ENCODE data around the gene ETV6.

ETV6 gene

GRCh38 chr12:11754256-11754655 lies 104.8 kb downstream of the ETV6 start:
- Histone ChIP-seq H3K36me3 (peaks cover 47% of the 10 kb centered on the region), H3K9me3 (no peaks in the 10 kb centered on the region), H3K27me3 (no peaks in the 10 kb centered on the region), H3K4me1 (ENCODE audit: control insufficient read depth in 1 of 2, insufficient read depth in 1 of 2, low read depth in 1 of 2, low read length in 1 of 2) (peaks cover 26 to 28% of the 10 kb centered on the region in 2 experiments), H3K27ac (no peak overlapping the region), H3K4me3 (ENCODE audit: low read depth in 1 of 2, low read length in 1 of 2) (no peak overlapping the region)
- no peak for TF ChIP-seq CTCF (IDR thresholded peaks at IDR 0.05)

GRCh38 chr12:11755302-11755930 lies 105.9 kb downstream of the ETV6 start:
- Histone ChIP-seq H3K36me3 (peaks cover 47% of the 10 kb centered on the region), H3K27ac (no peak overlapping the region), H3K4me3 (ENCODE audit: low read depth in 1 of 2, low read length in 1 of 2) (no peak overlapping the region), H3K27me3 (no peaks in the 10 kb centered on the region), H3K4me1 (ENCODE audit: control insufficient read depth in 1 of 2, insufficient read depth in 1 of 2, low read depth in 1 of 2, low read length in 1 of 2) (peaks cover 19 to 22% of the 10 kb centered on the region in 2 experiments), H3K9me3 (no peaks in the 10 kb centered on the region)
- no peak for TF ChIP-seq CTCF (IDR thresholded peaks at IDR 0.05)

GRCh38 chr12:11756022-11756421 lies 106.5 kb downstream of the ETV6 start:
- Histone ChIP-seq H3K36me3 (peaks cover 47% of the 10 kb centered on the region), H3K27ac (no peak overlapping the region), H3K9me3 (no peaks in the 10 kb centered on the region), H3K4me3 (ENCODE audit: low read depth in 1 of 2, low read length in 1 of 2) (no peak overlapping the region), H3K4me1 (ENCODE audit: control insufficient read depth in 1 of 2, insufficient read depth in 1 of 2, low read depth in 1 of 2, low read length in 1 of 2) (peaks cover 17 to 18% of the 10 kb centered on the region in 2 experiments), H3K27me3 (no peaks in the 10 kb centered on the region)
- no peak for TF ChIP-seq CTCF (IDR thresholded peaks at IDR 0.05)

- peaks cover 17 to 18% of the 10 kb centered on the region in 2 experiments for H3K4me1 ChIP-seq (ENCODE audit: control insufficient read depth in 1 of 2, insufficient read depth in 1 of 2, low read depth in 1 of 2, low read length in 1 of 2)
- no peak overlapping the region for H3K27ac ChIP-seq
- TF ChIP-seq CTCF (IDR thresholded peaks at IDR 0.05) = no peak
- peaks cover 47% of the 10 kb centered on the region for H3K36me3 ChIP-seq
- H3K9me3 ChIP-seq = no peaks in the 10 kb centered on the region
- no peak overlapping the region for H3K4me3 ChIP-seq (ENCODE audit: low read depth in 1 of 2, low read length in 1 of 2)
- H3K27me3 ChIP-seq = no peaks in the 10 kb centered on the region
These were observed 107.0 kb downstream of the ETV6 start for GRCh38 chr12:11756523-11756922.

- TF ChIP-seq CTCF (IDR thresholded peaks at IDR 0.05) = no peak
- Histone ChIP-seq H3K4me1 (ENCODE audit: control insufficient read depth in 1 of 2, insufficient read depth in 1 of 2, low read depth in 1 of 2, low read length in 1 of 2) (peaks cover 16 to 18% of the 10 kb centered on the region in 2 experiments), H3K36me3 (peaks cover 47% of the 10 kb centered on the region), H3K4me3 (ENCODE audit: low read depth in 1 of 2, low read length in 1 of 2) (no peak overlapping the region), H3K27ac (no peak overlapping the region), H3K9me3 (no peaks in the 10 kb centered on the region), H3K27me3 (no peaks in the 10 kb centered on the region)
These were observed 107.6 kb downstream of the ETV6 start for GRCh38 chr12:11757095-11757494.
